GM21717 (cell line): Measurements from ENCODE around the gene SORBS1.

ENCODE experiments used
- ATAC-seq: cut with Tn5 transposase; IDR thresholded peaks from one replicate; pipeline ENCODE4 v1.9.1; 2021; ENCODE audit warnings: mild to moderate bottlenecking, moderate library complexity; ENCODE audit not compliant: unreplicated experiment

The SORBS1 gene

GRCh38 chr10:95279042-95279820 lies 281.9 kb downstream of the SORBS1 start:
- ATAC-seq = peak; percentile 41

GRCh38 chr10:95278061-95278988 lies 282.8 kb downstream of the SORBS1 start:
- no peak for ATAC-seq

GRCh38 chr10:95277614-95278013 lies 283.6 kb downstream of the SORBS1 start:
- no peak for ATAC-seq

GRCh38 chr10:95277201-95277570 lies 284.0 kb downstream of the SORBS1 start:
- no peak for ATAC-seq

DNA sequence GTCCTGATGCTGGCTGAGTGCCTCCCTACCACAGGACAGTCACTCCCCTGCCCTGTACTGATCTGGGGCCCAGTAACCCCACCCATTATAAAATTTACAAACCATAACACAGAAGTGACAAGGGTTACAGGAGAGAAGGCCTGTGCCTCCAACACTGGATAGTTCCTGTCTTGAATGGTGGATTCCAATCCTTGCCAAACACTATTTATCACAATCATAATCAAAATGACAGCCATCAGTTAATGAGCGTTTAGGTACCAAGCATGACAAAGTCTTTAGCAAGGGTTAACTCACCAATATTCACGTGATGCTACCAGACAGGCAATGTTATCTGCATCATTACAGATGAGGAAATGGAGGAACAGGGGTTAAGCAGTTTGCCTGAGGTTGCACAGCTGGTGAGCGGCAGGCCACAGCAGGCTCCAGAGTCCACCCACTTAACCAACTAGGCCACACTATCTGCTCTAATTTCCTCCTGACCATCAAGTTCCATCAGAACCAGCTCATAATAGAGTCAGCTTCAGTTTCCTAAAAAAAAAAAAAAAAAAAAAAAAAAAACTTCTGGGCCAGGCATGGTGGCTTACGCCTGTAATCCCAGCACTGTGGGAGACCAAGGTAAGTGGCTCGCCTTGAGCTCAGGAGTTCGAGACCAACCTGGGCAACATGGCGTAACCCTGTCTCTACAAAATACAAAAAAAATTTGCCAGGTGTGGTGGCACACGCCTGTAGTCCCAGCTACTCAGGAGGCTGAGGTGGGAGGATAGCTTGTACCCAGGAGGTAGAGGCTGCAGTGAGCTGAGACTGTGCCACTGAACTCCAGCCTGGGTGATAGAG lies 284.6 kb downstream of the SORBS1 start:
- no peak for ATAC-seq

DNA sequence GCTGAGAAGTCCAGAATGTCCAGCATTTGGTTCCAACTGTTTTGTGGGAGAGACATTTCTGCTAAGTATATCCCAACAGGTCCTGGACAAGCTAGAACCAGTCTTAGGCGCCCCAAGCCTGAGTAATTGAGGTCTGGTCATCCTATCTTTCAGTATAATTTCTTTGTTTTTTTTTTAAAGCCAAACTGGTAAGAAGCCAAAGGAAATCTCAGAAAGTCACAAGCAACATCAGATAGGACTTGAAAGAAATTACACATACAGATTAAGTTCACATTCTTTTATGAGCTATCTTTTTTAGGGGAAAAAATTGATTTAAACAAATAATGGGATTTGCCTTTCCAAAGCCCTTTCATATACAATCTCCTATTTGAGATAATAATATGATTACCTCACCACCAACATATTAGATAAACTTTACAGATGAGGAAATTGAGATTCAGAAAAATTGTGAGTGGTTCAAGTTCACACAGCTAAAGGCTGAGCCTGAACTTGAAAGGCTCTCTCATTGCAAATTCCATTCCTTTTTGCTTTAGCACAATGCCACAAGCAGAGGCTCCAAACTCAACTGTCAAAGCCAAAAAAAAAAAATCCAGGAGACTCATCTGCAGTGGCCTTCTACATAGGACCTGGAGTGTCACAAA lies 285.3 kb downstream of the SORBS1 start:
- no peak for ATAC-seq

DNA sequence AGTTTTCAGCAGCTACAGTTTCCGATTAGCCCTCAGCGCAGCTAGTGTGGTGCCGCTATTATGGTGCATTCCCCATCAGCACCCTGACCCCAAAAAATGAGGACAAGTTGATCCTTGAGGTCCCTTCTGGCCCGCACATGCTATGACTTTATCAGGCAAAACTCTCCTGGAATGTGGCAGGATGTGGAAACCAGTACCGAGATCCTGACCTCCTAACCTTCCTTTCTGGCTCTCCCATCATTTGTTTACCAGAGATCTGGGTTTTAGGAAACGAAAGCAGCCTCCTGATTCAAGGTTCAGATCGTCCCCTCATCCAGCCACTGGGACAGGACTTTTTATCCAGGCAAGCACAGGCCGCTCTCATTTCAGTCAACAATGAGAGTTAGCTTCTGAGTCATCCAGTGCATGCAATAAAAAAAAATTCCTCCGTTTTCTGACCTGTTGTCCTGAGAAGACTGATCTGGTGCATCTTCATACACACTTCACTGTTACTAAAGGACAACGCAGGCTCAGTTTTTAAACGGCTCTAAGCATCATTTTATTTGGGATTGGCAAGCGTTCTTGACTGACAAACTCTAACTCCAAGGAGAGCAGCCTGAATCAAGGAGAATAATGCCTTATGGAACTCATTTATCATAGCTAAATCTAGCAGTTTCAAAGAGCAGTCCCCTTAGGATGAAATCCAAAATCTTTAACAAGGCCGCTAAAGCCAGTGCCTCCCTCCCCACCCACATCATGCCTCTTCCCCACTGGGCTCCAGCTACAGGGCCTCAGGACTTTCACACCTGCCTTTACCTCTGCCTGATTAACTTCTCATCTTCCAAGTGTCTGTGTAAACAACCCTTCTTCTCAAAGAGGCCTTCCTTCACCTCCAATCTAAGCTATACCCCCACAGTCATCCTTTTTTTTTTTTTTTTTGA lies 287.5 kb downstream of the SORBS1 start:
- ATAC-seq = no peak

DNA sequence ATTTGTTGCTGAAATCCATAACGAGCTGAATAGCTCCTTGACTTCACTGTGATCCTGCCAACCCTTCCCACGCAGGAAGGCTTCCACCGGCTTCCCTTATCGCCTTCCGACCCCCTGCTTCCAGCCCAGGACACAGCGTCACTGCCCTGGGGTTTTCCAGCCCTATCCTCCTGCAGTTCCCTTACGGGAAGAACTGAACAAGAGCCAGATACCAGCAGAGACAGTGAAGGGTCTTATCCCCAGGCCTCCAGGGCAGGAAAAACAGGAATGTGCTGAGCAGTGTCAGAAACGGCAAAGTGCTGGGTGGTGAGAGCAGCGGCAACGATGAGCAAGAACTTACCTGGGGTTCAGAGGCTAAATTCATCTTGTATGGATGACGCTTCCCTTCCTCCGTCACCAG lies 292.7 kb downstream of the SORBS1 start:
- no peak for ATAC-seq

- ATAC-seq = no peak
Measured at GRCh38 chr10:95267251-95267650, 293.9 kb downstream of the SORBS1 start.

GRCh38 chr10:95266674-95267095 lies 294.5 kb downstream of the SORBS1 start:
- ATAC-seq = peak; percentile 92

DNA sequence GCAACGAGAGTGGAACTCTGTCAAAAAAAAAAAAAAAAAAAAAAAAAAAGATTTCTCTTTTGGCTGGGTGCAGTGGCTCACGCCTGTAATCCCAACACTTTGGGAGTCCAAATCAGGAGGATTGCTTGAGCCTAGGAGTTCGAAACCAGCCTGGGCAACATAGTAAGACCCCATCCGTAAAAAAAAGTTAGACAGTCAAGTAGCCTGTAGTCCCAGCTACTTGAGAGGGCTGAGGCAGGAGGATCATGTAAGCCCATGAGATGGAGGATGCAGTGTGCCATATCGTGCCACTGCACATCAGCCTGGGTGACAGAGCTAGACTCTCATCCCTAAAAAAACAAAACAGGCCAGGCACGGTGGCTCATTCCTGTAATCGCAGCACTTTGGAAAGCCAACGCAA lies 295.6 kb downstream of the SORBS1 start:
- no peak for ATAC-seq

- no peak for ATAC-seq
Measured at GRCh38 chr10:95264227-95265051, 296.7 kb downstream of the SORBS1 start.

DNA sequence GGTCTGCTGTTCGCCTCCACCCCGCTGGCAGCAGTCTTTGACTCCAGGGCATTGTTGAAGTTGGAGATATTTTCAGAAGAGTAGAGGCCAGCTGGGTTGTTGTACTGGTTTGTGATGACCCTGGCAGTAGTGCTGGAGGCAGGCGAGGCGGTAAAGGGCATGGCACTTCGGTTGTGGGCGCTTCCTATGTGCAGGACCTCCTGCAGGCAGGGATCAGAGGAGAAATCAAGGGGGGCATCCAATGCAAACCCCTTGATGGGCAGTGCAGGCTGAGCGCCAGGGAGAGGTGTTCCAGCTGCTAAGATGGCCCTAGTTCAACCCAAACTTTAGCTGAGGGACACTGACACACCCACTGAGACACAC lies 297.3 kb downstream of the SORBS1 start:
- ATAC-seq = no peak

GRCh38 chr10:95262763-95263518 lies 298.2 kb downstream of the SORBS1 start:
- ATAC-seq = no peak

- no peak for ATAC-seq
Measured at GRCh38 chr10:95261926-95262325, 299.2 kb downstream of the SORBS1 start.
